Karpas-422 (cell line): Measurements from ENCODE around the gene SORCS1. TPM values are rescaled to one million over a fixed set of nuclear protein-coding genes. Genes with fewer than 3 reads are reported as not detected.

Source experiments
- DNase-seq: peaks from one replicate; pipeline ENCODE4 v3.0.0-alpha.2; 2015
- H2AFZ ChIP-seq: fragments of 200-600 bp; sonication (generic); 2 replicates; pipeline ENCODE4 v1.6.1; 2014; ENCODE audit warnings: antibody characterized with exemption, low read length, mixed read lengths
- H3K27ac ChIP-seq: fragments of 200-600 bp; sonication (generic); 2 replicates; pipeline ENCODE4 v1.5.1; 2014; ENCODE audit warnings: mild to moderate bottlenecking, low read length, moderate library complexity
- H3K27me3 ChIP-seq: fragments of 200-600 bp; sonication (generic); 2 replicates; pipeline ENCODE4 v1.6.1; 2014; ENCODE audit warnings: low read length, mixed read lengths
- H3K36me3 ChIP-seq: fragments of 200-600 bp; sonication (generic); 2 replicates; pipeline ENCODE4 v1.6.1; 2014; ENCODE audit warnings: low read length, mixed read lengths; ENCODE audit not compliant: insufficient read depth
- H3K4me1 ChIP-seq: fragments of 200-600 bp; sonication (generic); 2 replicates; pipeline ENCODE4 v1.6.1; 2014; ENCODE audit warnings: mild to moderate bottlenecking, low read length, mixed read lengths
- H3K4me2 ChIP-seq: fragments of 200-600 bp; sonication (generic); 2 replicates; pipeline ENCODE4 v1.6.1; 2014; ENCODE audit warnings: low read length, low read depth, mild to moderate bottlenecking; ENCODE audit not compliant: poor library complexity, severe bottlenecking
- H3K4me3 ChIP-seq: fragments of 200-600 bp; sonication (generic); 2 replicates; pipeline ENCODE4 v1.5.1; 2014; ENCODE audit warnings: mild to moderate bottlenecking, antibody characterized with exemption, low read length, mixed read lengths
- H3K79me2 ChIP-seq: fragments of 200-600 bp; sonication (generic); 2 replicates; pipeline ENCODE4 v1.6.1; 2014; ENCODE audit warnings: mild to moderate bottlenecking, low read length, mixed read lengths
- H3K9ac ChIP-seq: fragments of 200-600 bp; sonication (generic); 2 replicates; pipeline ENCODE4 v1.6.0; 2014; ENCODE audit warnings: low read length
- H3K9me2 ChIP-seq: fragments of 200-600 bp; sonication (generic), shearing (Covaris generic); replicated peaks from 2 replicates; pipeline ENCODE4 v1.6.0; 2014; ENCODE audit warnings: mild to moderate bottlenecking, low read length, moderate library complexity; ENCODE audit not compliant: insufficient read depth
- H3K9me3 ChIP-seq: fragments of 300-700, 200-600 bp; sonication (generic); 2 replicates; pipeline ENCODE4 v1.6.1; 2014; ENCODE audit warnings: low read length, mixed read lengths
- H4K20me1 ChIP-seq: fragments of 200-600 bp; sonication (generic); 2 replicates; pipeline ENCODE4 v1.6.1; 2014; ENCODE audit warnings: mild to moderate bottlenecking, antibody characterized with exemption, low read length, low read depth; ENCODE audit not compliant: insufficient read depth
- total RNA-seq: library from RNA; depleted of rRNA; stranded (reverse); fragments of >200 nt; shearing (Covaris generic); gene quantifications from 2 replicates; pipeline ENCODE4 v1.2.3, GENCODE V29; 2014; ENCODE audit warnings: low replicate concordance

The SORCS1 gene
- total RNA-seq, 1 experiment from 2014 or later: not detected

DNA sequence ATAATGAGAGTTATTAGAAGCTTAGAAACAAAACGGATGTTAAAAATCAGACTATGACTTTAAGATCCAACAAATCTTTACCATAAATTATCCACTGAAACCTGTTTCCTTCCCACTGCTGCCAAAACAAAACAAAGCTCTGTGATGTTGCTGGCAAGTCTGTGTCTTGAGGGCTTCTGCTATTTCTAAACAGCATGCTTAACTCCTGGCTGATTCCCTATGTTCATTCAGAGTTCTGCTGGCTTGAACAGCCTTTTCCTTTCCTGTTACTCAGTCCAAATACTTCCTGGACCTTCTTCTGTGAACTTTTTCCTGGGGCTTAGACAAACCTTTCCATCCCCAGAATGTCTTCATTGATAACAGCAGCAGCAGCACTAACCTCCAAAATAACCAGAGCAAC, 448.1 kb downstream of the SORCS1 start:
- H3K9me2 ChIP-seq: no peaks in the 10 kb centered on the region
- H2AFZ ChIP-seq: no peak overlapping the region
- DNase-seq: no peak
- H3K79me2 ChIP-seq: no peaks in the 10 kb centered on the region
- no peaks in the 10 kb centered on the region for H3K27me3 ChIP-seq
- H3K9ac ChIP-seq: no peak overlapping the region
- no peaks in the 10 kb centered on the region for H3K36me3 ChIP-seq
- no peak overlapping the region for H3K4me2 ChIP-seq
- no peak overlapping the region for H3K4me3 ChIP-seq
- H3K9me3 ChIP-seq: no peaks in the 10 kb centered on the region; the same call in none of the 2 replicates
- no peak overlapping the region for H3K27ac ChIP-seq
- H4K20me1 ChIP-seq: no peaks in the 10 kb centered on the region
- H3K4me1 ChIP-seq: no peaks in the 10 kb centered on the region

DNA sequence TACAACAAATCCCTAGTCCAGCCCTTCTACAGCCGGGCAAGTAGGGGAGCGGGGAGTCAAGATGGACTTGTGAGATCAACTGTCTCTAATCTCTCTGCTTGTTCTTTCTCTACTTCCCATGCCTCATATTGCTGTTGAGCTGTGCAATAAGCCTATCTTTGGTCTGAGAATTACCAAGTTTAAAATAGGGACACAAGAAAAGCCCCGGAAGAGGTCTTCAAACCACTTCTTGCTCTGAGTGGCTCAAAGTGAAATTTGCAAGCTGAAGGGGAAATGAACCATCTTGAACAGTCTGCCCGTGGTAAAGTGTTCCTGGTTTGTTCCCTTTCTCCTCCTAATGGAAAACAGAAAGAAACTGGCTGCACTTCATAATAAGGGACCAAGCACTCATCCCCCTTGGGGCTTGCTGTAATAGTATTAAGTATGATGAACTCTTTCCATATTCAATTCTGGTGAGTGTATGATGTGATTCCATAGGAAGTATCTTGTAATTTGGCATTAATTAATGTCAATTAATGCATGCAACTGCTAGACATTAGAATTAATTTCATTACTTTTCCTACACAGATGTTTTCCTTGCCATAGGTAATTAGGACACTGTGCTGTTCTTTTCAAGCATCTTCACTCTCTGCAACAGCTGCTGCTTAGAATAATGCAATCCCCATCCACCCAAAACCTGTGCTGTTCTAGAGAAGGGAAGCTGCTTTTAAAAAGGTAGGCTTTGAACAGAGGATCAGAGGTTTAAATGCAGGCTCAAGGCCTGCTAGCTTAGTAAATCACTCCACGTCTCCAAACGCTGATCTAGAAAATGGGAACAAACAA, 449.6 kb downstream of the SORCS1 start:
- H3K9ac ChIP-seq: no peak overlapping the region
- H3K4me3 ChIP-seq: no peak overlapping the region
- no peaks in the 10 kb centered on the region for H3K79me2 ChIP-seq
- H3K4me1 ChIP-seq: no peaks in the 10 kb centered on the region
- DNase-seq: no peak
- H3K27me3 ChIP-seq: no peaks in the 10 kb centered on the region
- H3K9me2 ChIP-seq: no peaks in the 10 kb centered on the region
- no peak overlapping the region for H3K4me2 ChIP-seq
- no peaks in the 10 kb centered on the region; the same call in none of the 2 replicates for H3K9me3 ChIP-seq
- H3K27ac ChIP-seq: no peak overlapping the region
- H2AFZ ChIP-seq: no peak overlapping the region
- H4K20me1 ChIP-seq: no peaks in the 10 kb centered on the region
- no peaks in the 10 kb centered on the region for H3K36me3 ChIP-seq

- H3K9me2 ChIP-seq: no peaks in the 10 kb centered on the region
- no peak overlapping the region for H3K9ac ChIP-seq
- no peak overlapping the region for H3K27ac ChIP-seq
- no peak for DNase-seq
- no peak overlapping the region for H3K4me2 ChIP-seq
- H3K9me3 ChIP-seq: no peaks in the 10 kb centered on the region; the same call in 1 of the 2 replicates
- no peaks in the 10 kb centered on the region for H3K4me1 ChIP-seq
- no peaks in the 10 kb centered on the region for H3K79me2 ChIP-seq
- H3K4me3 ChIP-seq: no peak overlapping the region
- H4K20me1 ChIP-seq: no peaks in the 10 kb centered on the region
- H3K36me3 ChIP-seq: no peaks in the 10 kb centered on the region
- H3K27me3 ChIP-seq: no peaks in the 10 kb centered on the region
- H2AFZ ChIP-seq: no peak overlapping the region
These were observed 450.7 kb downstream of the SORCS1 start for GRCh38 chr10:106713846-106714245.

DNA sequence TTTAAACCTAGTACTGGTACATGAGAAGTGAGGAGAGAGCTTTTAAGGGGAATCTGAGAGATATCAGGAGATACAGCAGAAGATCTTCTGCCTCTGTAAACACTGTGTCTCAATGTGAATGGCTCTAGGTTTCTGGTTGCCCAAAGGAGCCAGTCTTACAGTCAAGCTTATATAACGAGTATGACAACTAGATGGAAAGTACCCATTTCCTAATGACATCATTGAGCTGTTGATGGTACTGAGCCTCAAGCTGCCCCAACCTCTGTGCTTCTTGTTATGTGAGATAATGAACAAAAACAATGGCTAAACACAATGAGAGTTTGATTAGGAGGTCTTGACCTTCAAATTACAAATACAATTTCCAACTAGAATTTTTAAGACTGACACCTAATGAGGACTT, 451.5 kb downstream of the SORCS1 start:
- H3K9me2 ChIP-seq: no peaks in the 10 kb centered on the region
- no peaks in the 10 kb centered on the region for H4K20me1 ChIP-seq
- no peak overlapping the region for H2AFZ ChIP-seq
- no peak for DNase-seq
- no peaks in the 10 kb centered on the region for H3K4me1 ChIP-seq
- no peaks in the 10 kb centered on the region for H3K36me3 ChIP-seq
- H3K9ac ChIP-seq: no peak overlapping the region
- no peaks in the 10 kb centered on the region for H3K79me2 ChIP-seq
- H3K4me2 ChIP-seq: no peak overlapping the region
- no peaks in the 10 kb centered on the region; the same call in 1 of the 2 replicates for H3K9me3 ChIP-seq
- H3K27ac ChIP-seq: no peak overlapping the region
- H3K4me3 ChIP-seq: no peak overlapping the region
- no peaks in the 10 kb centered on the region for H3K27me3 ChIP-seq

DNA sequence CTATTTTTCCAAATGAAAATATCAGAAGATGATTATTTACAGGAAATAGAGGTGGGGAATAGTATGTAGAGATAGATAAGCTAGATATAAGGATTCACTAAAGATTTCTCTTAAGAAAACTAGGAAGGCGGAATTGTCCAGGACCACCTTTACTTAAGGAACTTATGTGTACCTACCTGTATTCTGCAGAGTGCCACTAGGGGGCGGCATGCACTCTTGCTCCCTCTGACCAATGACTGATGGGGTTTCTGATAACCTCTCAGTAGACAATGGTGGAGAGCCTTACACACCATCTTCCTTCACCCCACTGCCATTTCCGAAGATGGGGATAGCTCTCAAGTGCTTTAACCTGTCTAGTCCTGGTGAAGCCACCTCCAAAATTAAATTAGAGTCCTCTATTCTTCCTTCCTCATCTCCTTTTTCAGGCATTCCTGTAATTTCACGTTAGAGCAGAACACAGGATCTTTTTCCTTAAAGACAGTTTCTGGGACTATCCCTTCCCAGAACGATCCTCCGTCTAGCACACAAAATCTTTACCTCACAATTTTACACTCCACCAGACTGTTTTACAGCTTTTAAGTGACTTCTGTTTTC, 453.1 kb downstream of the SORCS1 start:
- Histone ChIP-seq H3K9me2 (no peaks in the 10 kb centered on the region), H3K79me2 (no peaks in the 10 kb centered on the region), H3K9ac (no peak overlapping the region), H2AFZ (no peak overlapping the region), H3K27ac (no peak overlapping the region), H4K20me1 (no peaks in the 10 kb centered on the region), H3K27me3 (no peaks in the 10 kb centered on the region), H3K4me3 (no peak overlapping the region), H3K9me3 (no peaks in the 10 kb centered on the region), H3K4me2 (no peak overlapping the region), H3K36me3 (no peaks in the 10 kb centered on the region), H3K4me1 (no peaks in the 10 kb centered on the region)
- peak; percentile 81 for DNase-seq

- Histone ChIP-seq H3K79me2 (no peaks in the 10 kb centered on the region), H3K9ac (no peak overlapping the region), H3K9me3 (no peaks in the 10 kb centered on the region), H3K27me3 (no peaks in the 10 kb centered on the region), H3K27ac (no peak overlapping the region), H2AFZ (no peak overlapping the region), H3K36me3 (no peaks in the 10 kb centered on the region), H4K20me1 (no peaks in the 10 kb centered on the region), H3K9me2 (no peaks in the 10 kb centered on the region), H3K4me3 (no peak overlapping the region), H3K4me1 (no peaks in the 10 kb centered on the region), H3K4me2 (no peak overlapping the region)
- no peak for DNase-seq
These were observed 456.0 kb downstream of the SORCS1 start for GRCh38 chr10:106708506-106708905.

DNA sequence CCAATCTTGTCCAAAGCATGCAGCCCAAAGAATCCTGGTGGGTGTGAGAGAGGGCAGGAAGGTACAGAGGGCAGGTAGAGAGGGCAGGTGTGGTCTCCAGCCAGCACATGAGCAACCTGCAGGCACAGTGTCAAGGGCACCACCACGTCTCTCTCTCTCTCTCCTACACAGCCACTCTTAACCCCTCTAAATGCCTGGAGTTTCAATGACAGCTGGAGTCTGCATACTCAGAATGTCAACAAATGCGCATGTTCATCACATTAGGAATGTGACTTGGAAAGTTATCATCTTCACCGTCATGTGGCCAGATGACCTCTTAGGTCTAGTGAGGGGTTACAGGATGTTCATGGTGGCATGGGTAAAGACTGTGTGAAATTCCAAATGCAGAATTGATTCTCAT, 456.8 kb downstream of the SORCS1 start:
- Histone ChIP-seq H3K4me3 (no peak overlapping the region), H3K9me2 (no peaks in the 10 kb centered on the region), H3K27me3 (no peaks in the 10 kb centered on the region), H3K4me1 (no peaks in the 10 kb centered on the region), H4K20me1 (no peaks in the 10 kb centered on the region), H3K9ac (no peak overlapping the region), H3K4me2 (no peak overlapping the region), H3K36me3 (no peaks in the 10 kb centered on the region), H3K79me2 (no peaks in the 10 kb centered on the region), H3K9me3 (no peaks in the 10 kb centered on the region), H3K27ac (no peak overlapping the region), H2AFZ (no peak overlapping the region)
- DNase-seq: no peak

GRCh38 chr10:106706127-106706526, 458.4 kb downstream of the SORCS1 start:
- no peaks in the 10 kb centered on the region for H3K36me3 ChIP-seq
- no peaks in the 10 kb centered on the region for H3K27me3 ChIP-seq
- no peak overlapping the region for H3K4me2 ChIP-seq
- DNase-seq: no peak
- no peaks in the 10 kb centered on the region for H3K4me1 ChIP-seq
- no peak overlapping the region for H3K4me3 ChIP-seq
- no peak overlapping the region for H3K9ac ChIP-seq
- H3K9me2 ChIP-seq: no peaks in the 10 kb centered on the region
- H4K20me1 ChIP-seq: no peaks in the 10 kb centered on the region
- no peaks in the 10 kb centered on the region for H3K79me2 ChIP-seq
- H3K27ac ChIP-seq: no peak overlapping the region
- H2AFZ ChIP-seq: no peak overlapping the region
- no peaks in the 10 kb centered on the region for H3K9me3 ChIP-seq
